Keratinocyte (primary cell): ENCODE results near the gene C1S.

Experiments used
- CTCF ChIP-seq, 3 experiments: IDR thresholded peaks in 1 of 3; conservative IDR thresholded peaks in 1 of 3; optimal IDR thresholded peaks in 1 of 3; 2 replicates in 2 of 3; 3 replicates in 1 of 3; pipeline versions ENCODE3 to v1.5.1; 2011; ENCODE audit warnings: low read length in 3 of 3, mild to moderate bottlenecking in 3 of 3, moderate library complexity in 2 of 3, control low read depth in 1 of 3, inconsistent platforms in 1 of 3; ENCODE audit not compliant: insufficient read depth in 2 of 3; ENCODE audit errors: extremely low read depth in 1 of 3
- EZH2 ChIP-seq: IDR thresholded peaks from one replicate; pipeline ENCODE4 v1.6.1; 2012; ENCODE audit warnings: inconsistent platforms, mild to moderate bottlenecking, low read length, moderate library complexity

- no peak for TF ChIP-seq CTCF (optimal IDR thresholded peaks at IDR 0.05 in 1 of 3, IDR thresholded peaks at IDR 0.05 in 1 of 3, conservative IDR thresholded peaks at IDR 0.05 in 1 of 3; ENCODE audit: extremely low read depth in 1 of 3, insufficient read depth in 2 of 3, low read length in 3 of 3)
- no peak for TF ChIP-seq EZH2
Measured at GRCh38 chr12:7016958-7017571, 43.5 kb upstream of the C1S start.
